Mammary epithelial cell (primary cell): Measurements from ENCODE around the gene RGL3.

Source experiments
- EZH2 ChIP-seq: IDR thresholded peaks from 2 replicates; pipeline ENCODE4 v1.6.1; 2012; ENCODE audit warnings: low read length, inconsistent platforms, borderline replicate concordance
- TF ChIP-seq, protein P1 (sequence below), 2 donors: IDR thresholded peaks in 1 of 2; conservative IDR thresholded peaks in 1 of 2; 2 replicates each; pipeline ENCODE4 v1.5.1; 2011 to 2012; ENCODE audit warnings: inconsistent platforms in 2 of 2, low read length in 2 of 2, mild to moderate bottlenecking in 2 of 2, control low read depth in 1 of 2, low read depth in 1 of 2; ENCODE audit not compliant: insufficient read depth in 1 of 2; ENCODE audit errors: extremely low read depth in 1 of 2

- TF ChIP-seq, protein P1, sequence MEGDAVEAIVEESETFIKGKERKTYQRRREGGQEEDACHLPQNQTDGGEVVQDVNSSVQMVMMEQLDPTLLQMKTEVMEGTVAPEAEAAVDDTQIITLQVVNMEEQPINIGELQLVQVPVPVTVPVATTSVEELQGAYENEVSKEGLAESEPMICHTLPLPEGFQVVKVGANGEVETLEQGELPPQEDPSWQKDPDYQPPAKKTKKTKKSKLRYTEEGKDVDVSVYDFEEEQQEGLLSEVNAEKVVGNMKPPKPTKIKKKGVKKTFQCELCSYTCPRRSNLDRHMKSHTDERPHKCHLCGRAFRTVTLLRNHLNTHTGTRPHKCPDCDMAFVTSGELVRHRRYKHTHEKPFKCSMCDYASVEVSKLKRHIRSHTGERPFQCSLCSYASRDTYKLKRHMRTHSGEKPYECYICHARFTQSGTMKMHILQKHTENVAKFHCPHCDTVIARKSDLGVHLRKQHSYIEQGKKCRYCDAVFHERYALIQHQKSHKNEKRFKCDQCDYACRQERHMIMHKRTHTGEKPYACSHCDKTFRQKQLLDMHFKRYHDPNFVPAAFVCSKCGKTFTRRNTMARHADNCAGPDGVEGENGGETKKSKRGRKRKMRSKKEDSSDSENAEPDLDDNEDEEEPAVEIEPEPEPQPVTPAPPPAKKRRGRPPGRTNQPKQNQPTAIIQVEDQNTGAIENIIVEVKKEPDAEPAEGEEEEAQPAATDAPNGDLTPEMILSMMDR (conservative IDR thresholded peaks at IDR 0.05 in 1 of 2, IDR thresholded peaks at IDR 0.05 in 1 of 2; ENCODE audit: extremely low read depth in 1 of 2, insufficient read depth in 1 of 2, low read depth in 1 of 2, low read length in 2 of 2), result no peak
- no peak for TF ChIP-seq EZH2
These were observed 29.3 kb upstream of the RGL3 start for GRCh38 chr19:11448410-11448809.
